ENCODE results near the gene DAW1.

DAW1 gene

GRCh38 chr2:227862741-227863588 lies 8.5 kb upstream of the DAW1 start:
- no peak for DNase-seq

GRCh38 chr2:227864161-227864756 lies 7.2 kb upstream of the DAW1 start:
- no peak for DNase-seq

- DNase-seq = no peak
These were observed 6.1 kb upstream of the DAW1 start for GRCh38 chr2:227865291-227865690.

- no peak for DNase-seq
These were observed 4.0 kb upstream of the DAW1 start for GRCh38 chr2:227867386-227867785.

- DNase-seq = no peak
These were observed 589 bp upstream of the DAW1 start for GRCh38 chr2:227870710-227871374.

GRCh38 chr2:227872676-227873075 lies 1.2 kb downstream of the DAW1 start:
- DNase-seq = no peak

- no peak for DNase-seq
These were observed 4.9 kb downstream of the DAW1 start for GRCh38 chr2:227876300-227876801.

- no peak for DNase-seq
These were observed 6.2 kb downstream of the DAW1 start for GRCh38 chr2:227877421-227878310.

GRCh38 chr2:227880460-227880859 lies 9.0 kb downstream of the DAW1 start:
- DNase-seq = no peak

- no peak for DNase-seq
These were observed 10.6 kb downstream of the DAW1 start for GRCh38 chr2:227881866-227882517.

- DNase-seq = peak; percentile 44
These were observed 13.1 kb downstream of the DAW1 start for GRCh38 chr2:227884511-227884947.

GRCh38 chr2:227886149-227886548 lies 14.7 kb downstream of the DAW1 start:
- no peak for DNase-seq

- no peak for DNase-seq
These were observed 16.9 kb downstream of the DAW1 start for GRCh38 chr2:227888289-227888688.

- DNase-seq = no peak
These were observed 17.9 kb downstream of the DAW1 start for GRCh38 chr2:227889336-227889735.

- no peak for DNase-seq
These were observed 19.2 kb downstream of the DAW1 start for GRCh38 chr2:227890495-227891079.

- no peak for DNase-seq
These were observed 20.2 kb downstream of the DAW1 start for GRCh38 chr2:227891673-227892072.

- DNase-seq = no peak
These were observed 31.9 kb downstream of the DAW1 start for GRCh38 chr2:227903381-227903780.

- DNase-seq = no peak
These were observed 35.6 kb downstream of the DAW1 start for GRCh38 chr2:227906991-227907390.

GRCh38 chr2:227908266-227909054 lies 37.0 kb downstream of the DAW1 start:
- DNase-seq = no peak

GRCh38 chr2:227914362-227914761 lies 42.9 kb downstream of the DAW1 start:
- no peak for DNase-seq

GRCh38 chr2:227921648-227922047 lies 50.2 kb downstream of the DAW1 start:
- DNase-seq = no peak

All from CD4-positive, alpha-beta T cell treated with Interferon gamma for 1 hour (primary cell).